D721Med (cell line): ENCODE data around the gene LCP2.

Experiments used
- DNase-seq: peaks from one replicate; pipeline ENCODE4 v3.0.0; 2011; ENCODE audit warnings: low spot score; ENCODE audit not compliant: insufficient read length
- FAIRE-seq: peaks from 2 replicates; lab custom pipeline; 2011; peaks lifted over from hg19 to GRCh38; lab: Jason Lieb, UNC
- TF ChIP-seq, protein P1 (sequence below): IDR thresholded peaks from 2 replicates; pipeline ENCODE4 v1.5.1; 2012; ENCODE audit warnings: mild to moderate bottlenecking, control low read depth; ENCODE audit not compliant: insufficient read depth; ENCODE audit errors: missing control alignments

LCP2 gene

DNA sequence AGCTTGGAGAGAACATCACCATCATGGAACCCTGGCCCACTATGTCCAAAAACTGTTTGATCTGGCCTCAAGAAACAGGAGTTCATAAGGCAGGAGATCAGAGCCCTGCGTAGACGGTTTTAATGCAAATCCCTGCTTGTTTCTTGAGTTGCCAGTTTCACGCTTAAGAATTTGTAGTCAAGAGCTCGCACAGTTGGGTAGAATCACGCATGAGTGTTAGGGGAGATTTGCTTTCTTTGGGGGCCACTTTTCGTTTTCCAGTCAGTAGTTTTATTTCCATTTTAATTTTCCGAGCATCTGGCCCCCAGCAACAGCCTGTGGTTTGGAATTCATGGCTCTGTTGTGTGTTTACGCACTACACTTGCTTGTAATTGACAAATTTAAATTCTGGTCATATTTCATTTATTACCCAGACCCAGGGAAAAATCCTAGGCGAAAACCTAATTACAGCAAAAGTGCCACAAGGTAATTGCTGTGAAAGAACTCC is 71.4 kb downstream of the LCP2 start:
- DNase-seq, result no peak
- FAIRE-seq, result no peak
- TF ChIP-seq, protein P1, sequence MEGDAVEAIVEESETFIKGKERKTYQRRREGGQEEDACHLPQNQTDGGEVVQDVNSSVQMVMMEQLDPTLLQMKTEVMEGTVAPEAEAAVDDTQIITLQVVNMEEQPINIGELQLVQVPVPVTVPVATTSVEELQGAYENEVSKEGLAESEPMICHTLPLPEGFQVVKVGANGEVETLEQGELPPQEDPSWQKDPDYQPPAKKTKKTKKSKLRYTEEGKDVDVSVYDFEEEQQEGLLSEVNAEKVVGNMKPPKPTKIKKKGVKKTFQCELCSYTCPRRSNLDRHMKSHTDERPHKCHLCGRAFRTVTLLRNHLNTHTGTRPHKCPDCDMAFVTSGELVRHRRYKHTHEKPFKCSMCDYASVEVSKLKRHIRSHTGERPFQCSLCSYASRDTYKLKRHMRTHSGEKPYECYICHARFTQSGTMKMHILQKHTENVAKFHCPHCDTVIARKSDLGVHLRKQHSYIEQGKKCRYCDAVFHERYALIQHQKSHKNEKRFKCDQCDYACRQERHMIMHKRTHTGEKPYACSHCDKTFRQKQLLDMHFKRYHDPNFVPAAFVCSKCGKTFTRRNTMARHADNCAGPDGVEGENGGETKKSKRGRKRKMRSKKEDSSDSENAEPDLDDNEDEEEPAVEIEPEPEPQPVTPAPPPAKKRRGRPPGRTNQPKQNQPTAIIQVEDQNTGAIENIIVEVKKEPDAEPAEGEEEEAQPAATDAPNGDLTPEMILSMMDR, result no peak

DNA sequence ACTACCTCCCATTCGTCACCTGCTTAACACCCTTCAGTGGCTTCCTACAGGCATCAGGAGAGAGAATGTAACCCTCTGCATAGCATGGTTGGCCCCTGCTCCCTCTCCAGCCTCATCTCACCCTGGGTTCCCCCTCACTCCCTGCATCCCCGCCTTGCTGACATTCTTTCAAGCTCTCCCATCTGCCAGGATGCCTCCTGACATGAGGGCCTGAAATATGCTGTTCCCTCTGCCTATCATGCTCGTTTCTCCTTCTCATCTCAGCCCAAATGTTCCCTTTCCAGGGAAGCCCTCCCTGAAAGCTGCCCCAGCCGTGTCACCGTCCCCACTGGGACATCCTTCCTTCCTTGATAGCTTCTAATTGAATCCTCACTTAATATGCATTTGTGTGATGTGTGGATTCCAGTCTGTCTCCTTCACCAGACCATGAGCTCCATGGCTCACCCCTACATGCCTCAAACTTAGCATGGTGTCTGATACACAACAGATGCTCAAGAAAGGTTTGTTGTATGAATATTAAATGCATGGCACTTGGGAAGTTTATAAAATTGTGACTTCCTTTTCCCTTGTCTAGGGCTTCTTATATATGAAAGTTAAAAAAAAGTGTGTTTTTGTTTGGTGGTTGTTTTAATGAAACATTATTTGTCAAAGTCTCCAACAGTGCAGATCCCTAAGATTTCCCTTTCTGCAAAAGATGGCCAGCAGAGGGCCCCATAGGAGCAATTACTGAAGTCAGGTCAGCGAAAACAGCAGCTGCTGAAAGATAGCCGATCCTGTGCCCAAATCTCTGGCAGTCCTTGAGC is 72.0 kb downstream of the LCP2 start:
- no peak for DNase-seq

DNA sequence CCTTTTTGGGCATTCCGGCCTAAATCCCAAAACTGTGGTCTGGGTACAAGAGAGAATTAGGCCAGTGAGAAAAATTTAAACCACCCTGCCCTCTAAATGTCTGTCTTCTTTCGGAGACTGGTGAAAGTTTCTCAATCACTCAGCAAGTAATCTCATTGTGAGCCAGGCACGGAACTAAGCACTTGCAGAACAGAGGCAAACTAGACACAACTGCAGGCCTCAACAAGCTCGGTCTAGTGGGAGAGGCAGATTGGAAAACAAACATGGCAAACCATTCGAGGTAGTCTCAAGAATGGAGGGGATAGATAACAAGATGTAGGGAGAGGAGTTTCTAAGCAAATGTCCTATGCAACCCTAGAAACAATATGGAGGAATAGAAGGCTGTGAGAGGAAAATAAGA is 73.7 kb downstream of the LCP2 start:
- no peak for FAIRE-seq
- no peak for DNase-seq
- TF ChIP-seq, protein P1, result no peak

More for the DNA sequence above, 72.0 kb downstream of the LCP2 start:
- TF ChIP-seq, protein P1, result peak; percentile 70
- FAIRE-seq, result no peak

DNA sequence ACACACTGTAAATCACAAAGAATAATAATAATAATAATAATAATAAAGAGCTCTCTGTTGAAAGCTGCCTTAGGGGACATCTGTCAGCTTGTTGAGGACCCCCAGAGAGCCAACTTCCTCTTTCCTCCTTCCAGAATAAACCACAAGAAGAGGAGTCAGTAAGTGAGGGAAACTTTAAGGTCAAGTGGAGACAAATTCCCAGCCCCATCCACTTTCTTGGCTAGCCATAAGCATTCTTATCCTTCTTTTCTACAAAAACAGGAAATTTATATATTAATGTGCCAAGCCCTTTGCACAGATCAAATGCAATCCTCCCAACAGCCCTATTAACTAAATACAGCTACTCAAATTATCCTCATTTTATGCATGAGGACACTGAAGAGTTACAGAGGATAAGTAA is 74.2 kb downstream of the LCP2 start:
- TF ChIP-seq, protein P1, result no peak
- no peak for FAIRE-seq
- DNase-seq, result no peak

DNA sequence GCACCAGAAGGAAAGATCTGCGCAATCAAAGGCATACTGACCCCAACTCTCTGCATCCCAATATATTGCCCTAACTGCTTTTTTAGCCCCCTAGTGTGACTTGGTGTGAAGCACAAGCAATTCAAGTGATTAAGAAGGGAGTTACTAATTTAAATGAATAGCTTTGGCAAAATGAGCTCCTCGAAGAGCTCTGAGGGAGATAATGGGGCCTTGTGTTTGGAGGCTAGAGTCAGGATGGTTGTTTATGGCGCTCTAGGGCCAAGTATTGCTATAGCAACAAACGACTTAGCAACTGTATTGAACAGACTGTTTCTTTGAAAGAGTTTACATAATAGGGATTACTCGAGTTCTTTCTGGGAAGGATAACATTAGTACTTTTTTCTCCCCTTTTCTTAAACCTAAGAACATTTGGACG is 76.2 kb downstream of the LCP2 start:
- DNase-seq, result no peak
- TF ChIP-seq, protein P1, result no peak
- FAIRE-seq, result no peak

DNA sequence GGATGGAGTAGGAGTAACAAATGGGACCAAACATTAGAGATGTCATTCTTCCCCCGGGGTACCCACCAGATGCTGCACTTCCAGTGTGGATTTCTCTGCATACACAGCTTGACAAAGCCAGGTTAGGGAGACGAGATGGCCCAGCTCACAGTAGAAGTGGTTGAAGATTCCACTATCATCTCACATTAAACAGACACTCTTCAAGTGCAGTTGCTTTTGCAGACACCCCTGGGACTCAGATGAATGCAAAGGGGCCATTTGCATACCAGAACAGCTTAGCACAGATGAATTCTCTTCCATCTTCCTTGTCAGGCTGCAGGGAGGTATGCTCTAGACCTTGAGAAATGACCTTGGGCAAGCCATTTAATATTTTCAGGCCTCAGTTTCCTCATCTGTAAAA is 77.4 kb downstream of the LCP2 start:
- FAIRE-seq (no peak), DNase-seq (no peak)
- TF ChIP-seq, protein P1, result no peak

DNA sequence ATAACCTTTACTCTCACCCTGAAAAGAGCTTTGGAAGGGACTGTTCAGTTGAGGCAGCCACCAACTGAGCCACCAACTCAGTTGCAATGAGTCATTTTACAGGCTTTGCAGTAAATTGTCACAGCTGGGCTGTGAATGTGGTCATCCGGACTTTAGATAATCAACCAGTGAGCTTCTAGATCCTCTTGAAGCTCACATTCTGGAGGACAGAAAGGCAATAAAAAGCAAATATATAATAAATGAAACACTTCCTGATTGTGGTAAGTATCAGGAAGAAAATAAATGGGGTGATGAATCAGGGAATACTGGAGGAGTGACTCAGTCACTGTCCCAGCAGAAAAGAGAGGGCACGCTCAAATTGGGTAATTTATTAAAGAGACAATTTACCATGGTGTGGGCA is 78.0 kb downstream of the LCP2 start:
- DNase-seq (no peak), FAIRE-seq (no peak)
- TF ChIP-seq, protein P1, result no peak
